MCF 10A (cell line): Measurements from ENCODE around the gene KIF1A. TPM values are rescaled to one million over a fixed set of nuclear protein-coding genes. Genes with fewer than 3 reads are reported as not detected.

Experiments
- BruUV-seq: library from RNA; stranded (reverse); fragments of 400-500 nt; replicated peaks from 2 replicates; lab custom pipeline; 2021; lab: Mats Ljungman, UMichigan
- CTCF ChIA-PET: fragments of 300-600 bp; sonication (Branson Sonifier 250); formaldehyde crosslinking; extraction: SDS; loops from one replicate; lab custom pipeline; 2021; ENCODE audit warnings: antibody characterized with exemption, inconsistent platforms; lab: Yijun Ruan, JAX
- POLR2A ChIA-PET: fragments of 300-600, 350-650 bp; sonication (Branson Sonifier 250); formaldehyde crosslinking; extraction: SDS; loops from one replicate; lab custom pipeline; 2020; ENCODE audit warnings: antibody characterized with exemption, inconsistent platforms; lab: Yijun Ruan, JAX
- DNase-seq: peaks from one replicate; pipeline ENCODE4 v3.0.0-alpha.2; 2018; ENCODE audit not compliant: unreplicated experiment
- H3K27ac Mint-ChIP-seq: one replicate; pipeline ENCODE4 v1.8.0; 2022; ENCODE audit warnings: mild to moderate bottlenecking, low read depth, mixed read lengths; ENCODE audit not compliant: unreplicated experiment
- H3K27me3 Mint-ChIP-seq: one replicate; pipeline ENCODE4 v1.8.0; 2022; ENCODE audit warnings: mixed read lengths; ENCODE audit not compliant: insufficient read depth, unreplicated experiment
- H3K36me3 Mint-ChIP-seq: one replicate; pipeline ENCODE4 v1.8.0; 2022; ENCODE audit warnings: mild to moderate bottlenecking, moderate library complexity, mixed read lengths; ENCODE audit not compliant: insufficient read depth, unreplicated experiment
- H3K4me1 Mint-ChIP-seq: one replicate; pipeline ENCODE4 v1.8.0; 2022; ENCODE audit warnings: mixed read lengths; ENCODE audit not compliant: insufficient read depth, unreplicated experiment
- H3K4me3 Mint-ChIP-seq: one replicate; pipeline ENCODE4 v1.8.0; 2022; ENCODE audit warnings: mild to moderate bottlenecking, moderate library complexity, mixed read lengths; ENCODE audit not compliant: unreplicated experiment
- H3K9me3 Mint-ChIP-seq: one replicate; pipeline ENCODE4 v1.8.0; 2022; ENCODE audit warnings: mixed read lengths; ENCODE audit not compliant: unreplicated experiment
- intact Hi-C: fragments of 100-400 bp; cut with micrococcal nuclease; formaldehyde crosslinking; loops from 2 replicates; pipeline ENCODE4 v1.14.1; 2022
- total RNA-seq: library from RNA; stranded (reverse); gene quantifications from 2 replicates; pipeline ENCODE4 v1.2.3, GENCODE V29; 2022
- TF ChIP-seq, protein P1 (sequence below): fragments of 200-600 bp; IDR thresholded peaks from one replicate; pipeline ENCODE4 v1.8.0; 2022; ENCODE audit warnings: antibody characterized with exemption, mild to moderate bottlenecking; ENCODE audit not compliant: unreplicated experiment

Gene KIF1A
- total RNA-seq, 1 experiment from 2014 or later, result not detected

- H3K4me3 Mint-ChIP-seq, result no peak overlapping the region
- TF ChIP-seq, protein P1, sequence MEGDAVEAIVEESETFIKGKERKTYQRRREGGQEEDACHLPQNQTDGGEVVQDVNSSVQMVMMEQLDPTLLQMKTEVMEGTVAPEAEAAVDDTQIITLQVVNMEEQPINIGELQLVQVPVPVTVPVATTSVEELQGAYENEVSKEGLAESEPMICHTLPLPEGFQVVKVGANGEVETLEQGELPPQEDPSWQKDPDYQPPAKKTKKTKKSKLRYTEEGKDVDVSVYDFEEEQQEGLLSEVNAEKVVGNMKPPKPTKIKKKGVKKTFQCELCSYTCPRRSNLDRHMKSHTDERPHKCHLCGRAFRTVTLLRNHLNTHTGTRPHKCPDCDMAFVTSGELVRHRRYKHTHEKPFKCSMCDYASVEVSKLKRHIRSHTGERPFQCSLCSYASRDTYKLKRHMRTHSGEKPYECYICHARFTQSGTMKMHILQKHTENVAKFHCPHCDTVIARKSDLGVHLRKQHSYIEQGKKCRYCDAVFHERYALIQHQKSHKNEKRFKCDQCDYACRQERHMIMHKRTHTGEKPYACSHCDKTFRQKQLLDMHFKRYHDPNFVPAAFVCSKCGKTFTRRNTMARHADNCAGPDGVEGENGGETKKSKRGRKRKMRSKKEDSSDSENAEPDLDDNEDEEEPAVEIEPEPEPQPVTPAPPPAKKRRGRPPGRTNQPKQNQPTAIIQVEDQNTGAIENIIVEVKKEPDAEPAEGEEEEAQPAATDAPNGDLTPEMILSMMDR, result no peak
- H3K9me3 Mint-ChIP-seq, result no peaks in the 10 kb centered on the region
- CTCF ChIA-PET, result interaction anchor here (0.7 to 0.9 kb wide), 2 partner anchors 42 to 179 kb away, joined by 3 read pairs; no protein-coding TSS in a partner anchor
- intact Hi-C loops, result no loop called here
- POLR2A ChIA-PET, result no interaction called here
- H3K36me3 Mint-ChIP-seq, result no peaks in the 10 kb centered on the region
- no peaks in the 10 kb centered on the region for H3K4me1 Mint-ChIP-seq
- BruUV-seq, result no TSS peak
- H3K27me3 Mint-ChIP-seq, result peaks cover 88% of the 10 kb centered on the region
- DNase-seq, result no peak
- no peak overlapping the region for H3K27ac Mint-ChIP-seq
These were observed 21.6 kb downstream of the KIF1A start for GRCh38 chr2:240798327-240798905.

DNA sequence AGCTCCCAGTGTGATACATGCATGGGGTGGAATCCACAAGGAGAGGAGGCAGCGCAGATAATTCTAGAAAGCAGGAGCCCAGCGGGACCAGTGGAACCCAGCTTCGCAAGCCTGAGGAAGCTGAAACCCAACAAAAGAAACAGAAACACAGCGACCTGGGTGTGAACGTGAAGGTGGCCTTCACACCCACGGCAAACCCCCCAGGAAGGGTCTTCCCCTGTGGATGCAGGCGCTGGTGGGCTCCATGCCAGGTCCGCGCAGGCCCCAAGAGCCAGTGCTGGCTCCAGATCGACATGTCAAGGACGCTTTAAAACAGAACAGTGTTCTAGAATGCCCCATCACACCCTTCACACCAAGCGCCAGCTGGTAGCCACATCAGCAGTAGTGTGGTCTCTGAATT is 22.1 kb downstream of the KIF1A start:
- no peak for DNase-seq
- Mint-ChIP-seq H3K27me3 (peaks cover 83% of the 10 kb centered on the region), H3K9me3 (no peaks in the 10 kb centered on the region), H3K27ac (no peak overlapping the region), H3K4me3 (no peak overlapping the region), H3K36me3 (no peaks in the 10 kb centered on the region), H3K4me1 (no peaks in the 10 kb centered on the region)
- intact Hi-C loops, result no loop called here
- ChIA-PET CTCF (interaction anchor here (0.9 kb wide), 1 partner anchor 42 kb away, joined by 3 read pairs; no protein-coding TSS in a partner anchor), POLR2A (no interaction called here)
- TF ChIP-seq, protein P1, result no peak
- no TSS peak for BruUV-seq

DNA sequence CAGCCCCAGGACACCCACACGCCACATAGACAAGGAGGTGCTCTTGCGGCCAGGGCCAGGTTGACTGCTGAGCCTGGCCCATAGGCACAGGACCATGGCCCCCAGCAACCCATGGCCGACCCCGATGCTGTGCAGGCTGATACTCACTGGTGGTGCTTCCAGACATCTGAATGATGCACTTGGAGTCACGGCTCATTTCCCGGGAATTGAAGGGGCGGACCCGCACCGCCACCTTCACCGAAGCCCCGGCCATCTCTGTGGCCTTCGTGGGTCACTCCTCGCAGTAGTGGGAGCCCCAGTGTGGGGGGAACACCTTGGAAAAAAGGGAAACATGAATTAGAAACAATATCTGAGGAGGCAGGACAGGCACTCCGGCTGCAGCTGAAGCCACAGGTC is 22.5 kb downstream of the KIF1A start:
- no peak overlapping the region for H3K27ac Mint-ChIP-seq
- H3K36me3 Mint-ChIP-seq, result no peaks in the 10 kb centered on the region
- intact Hi-C loops, result no loop called here
- peaks cover 79% of the 10 kb centered on the region for H3K27me3 Mint-ChIP-seq
- DNase-seq, result no peak
- H3K4me1 Mint-ChIP-seq, result no peaks in the 10 kb centered on the region
- POLR2A ChIA-PET, result no interaction called here
- H3K4me3 Mint-ChIP-seq, result no peak overlapping the region
- H3K9me3 Mint-ChIP-seq, result no peaks in the 10 kb centered on the region
- TF ChIP-seq, protein P1, result no peak
- BruUV-seq, result no TSS peak
- CTCF ChIA-PET, result no interaction called here

GRCh38 chr2:240796543-240797499 is 23.2 kb downstream of the KIF1A start:
- CTCF ChIA-PET, result interaction anchor here (0.6 kb wide), 1 partner anchor 268 kb away, joined by 3 read pairs; no protein-coding TSS in a partner anchor
- intact Hi-C loops, result no loop called here
- no peak for DNase-seq
- Mint-ChIP-seq H3K9me3 (no peaks in the 10 kb centered on the region), H3K27me3 (peaks cover 73% of the 10 kb centered on the region), H3K4me1 (no peaks in the 10 kb centered on the region), H3K36me3 (no peaks in the 10 kb centered on the region), H3K27ac (no peak overlapping the region), H3K4me3 (no peak overlapping the region)
- TF ChIP-seq, protein P1, result no peak
- no TSS peak for BruUV-seq
- POLR2A ChIA-PET, result no interaction called here
